K562 (cell line): ENCODE data around the gene TEX13B. TPM values are rescaled to one million over a fixed set of nuclear protein-coding genes. Genes with fewer than 3 reads are reported as not detected.

Experiments
- ATAC-seq: fragments of 200-7000 bp; cut with Tn5 transposase; 3 replicates; pipeline ENCODE4 v1.9.1; 2020; ENCODE audit warnings: moderate library complexity
- BruUV-seq: library from RNA; stranded (reverse); fragments of 400-500 nt; replicated peaks from 2 replicates; lab custom pipeline; 2021; lab: Mats Ljungman, UMichigan
- CTCF ChIA-PET: fragments of 300-600 bp; formaldehyde crosslinking; extraction: SDS; loops from one replicate; lab custom pipeline; 2021; ENCODE audit warnings: low intra/inter-chr PET ratio; lab: Yijun Ruan, JAX
- POLR2A ChIA-PET: fragments of 300-600, 350-650 bp; sonication (Branson Sonifier 250); formaldehyde crosslinking; extraction: SDS; loops from one replicate; lab custom pipeline; 2021; ENCODE audit warnings: antibody characterized with exemption, inconsistent platforms; lab: Yijun Ruan, JAX
- DNase-seq, 4 experiments: peaks; one replicate each; pipeline versions ENCODE4 v3.0.0 to v3.0.0-alpha.2; 2011 to 2018; ENCODE audit warnings: low spot score in 3 of 4, mixed read lengths in 3 of 4; ENCODE audit errors: extremely low read depth in 1 of 4
- FAIRE-seq: peaks from 2 replicates; lab custom pipeline; 2011; peaks lifted over from hg19 to GRCh38; lab: Jason Lieb, UNC
- H2AFZ ChIP-seq: 2 replicates; pipeline ENCODE4 v1.6.0; 2011; ENCODE audit warnings: low read depth, low read length, control low read depth, inconsistent platforms
- H3K27ac ChIP-seq: fragments of 200-600 bp; 3 replicates; pipeline ENCODE4 v1.8.0; 2011; ENCODE audit warnings: low read depth, mild to moderate bottlenecking, control low read depth, inconsistent platforms, low read length, moderate library complexity, mixed read lengths; ENCODE audit errors: extremely low read depth
- H3K27me3 ChIP-seq, 2 experiments: fragments of 300-600 bp in 1 of 2; 2 replicates in 1 of 2; 3 replicates in 1 of 2; pipeline versions ENCODE4 v1.6.0 to v1.8.0; 2011; ENCODE audit warnings: inconsistent platforms in 2 of 2, low read length in 2 of 2, mild to moderate bottlenecking in 1 of 2, mixed read lengths in 1 of 2, moderate library complexity in 1 of 2; ENCODE audit not compliant: control insufficient read depth in 2 of 2, insufficient read depth in 2 of 2
- H3K36me3 ChIP-seq: fragments of 300-600 bp; 3 replicates; pipeline ENCODE4 v1.8.0; 2011; ENCODE audit warnings: mild to moderate bottlenecking, low read length, inconsistent platforms; ENCODE audit not compliant: control insufficient read depth, insufficient read depth
- H3K4me1 ChIP-seq, 2 experiments: fragments of 200-600 bp in 1 of 2; replicated peaks in 1 of 2; 2 replicates in 1 of 2; 3 replicates in 1 of 2; pipeline versions ENCODE4 v1.5.1 to v1.8.0; 2011; ENCODE audit warnings: inconsistent platforms in 2 of 2, low read length in 2 of 2, mild to moderate bottlenecking in 1 of 2, mixed read lengths in 1 of 2, moderate library complexity in 1 of 2; ENCODE audit not compliant: control insufficient read depth in 2 of 2, insufficient read depth in 2 of 2
- H3K4me2 ChIP-seq: 2 replicates; pipeline ENCODE4 v1.6.1; 2011; ENCODE audit warnings: low read length, control low read depth, inconsistent platforms, mixed read lengths; ENCODE audit not compliant: insufficient read depth
- H3K4me3 ChIP-seq: fragments of 200-600 bp; sonication (generic), shearing (Covaris generic); 2 replicates; pipeline ENCODE4 v1.5.1; 2016; ENCODE audit warnings: control low read depth, inconsistent platforms
- H3K79me2 ChIP-seq: fragments of 200-600 bp; 3 replicates; pipeline ENCODE4 v1.8.0; 2011; ENCODE audit warnings: low read length, inconsistent platforms; ENCODE audit not compliant: control insufficient read depth, insufficient read depth
- H3K9ac ChIP-seq, 2 experiments: 2 replicates each; pipeline versions ENCODE4 v1.6.0 to v1.6.1; 2011; ENCODE audit warnings: low read depth in 2 of 2, low read length in 2 of 2, control low read depth in 1 of 2, inconsistent platforms in 1 of 2, mild to moderate bottlenecking in 1 of 2, mixed read lengths in 1 of 2; ENCODE audit not compliant: insufficient read depth in 1 of 2
- H3K9me1 ChIP-seq: one replicate; pipeline ENCODE4 v1.6.0; 2011; ENCODE audit warnings: inconsistent platforms, mild to moderate bottlenecking, low read length, moderate library complexity; ENCODE audit not compliant: control insufficient read depth, insufficient read depth
- H3K9me3 ChIP-seq: replicated peaks from 2 replicates; pipeline ENCODE4 v1.5.1; 2011; ENCODE audit warnings: low read depth, low read length, inconsistent platforms; ENCODE audit not compliant: control insufficient read depth, insufficient read depth
- H4K20me1 ChIP-seq: replicated peaks from 2 replicates; pipeline ENCODE4 v1.6.1; 2011; ENCODE audit warnings: low read length, inconsistent platforms, mixed read lengths; ENCODE audit not compliant: control insufficient read depth, insufficient read depth
- CBX2 ChIP-seq: fragments of 200-600 bp; sonication (generic); IDR thresholded peaks from one replicate; pipeline ENCODE4 v1.6.1; 2012; ENCODE audit warnings: mild to moderate bottlenecking, low read length, inconsistent platforms; ENCODE audit not compliant: insufficient read depth, poor library complexity, severe bottlenecking
- ETS1 ChIP-seq: conservative IDR thresholded peaks from 2 replicates; pipeline ENCODE4 v1.6.1; 2011; ENCODE audit warnings: low read depth, mild to moderate bottlenecking, low read length; ENCODE audit not compliant: control insufficient read depth
- HNRNPUL1 ChIP-seq: fragments of 200-400 bp; formaldehyde crosslinking; IDR thresholded peaks from 2 replicates; pipeline ENCODE4 v1.6.1; 2017; ENCODE audit warnings: low read length
- MED1 ChIP-seq: sonication (generic); formaldehyde crosslinking; IDR thresholded peaks from 2 replicates; pipeline ENCODE4 v1.8.1; 2023; ENCODE audit warnings: missing genetic modification reagents, borderline replicate concordance
- MTA3 ChIP-seq: fragments of 450-650 bp; formaldehyde crosslinking; IDR thresholded peaks from 2 replicates; pipeline ENCODE4 v1.6.1; 2017; ENCODE audit warnings: mild to moderate bottlenecking, borderline replicate concordance
- RBM39 ChIP-seq: fragments of 200-400 bp; formaldehyde crosslinking; optimal IDR thresholded peaks from 2 replicates; pipeline ENCODE3; 2018; ENCODE audit warnings: low read depth, low read length
- SFPQ ChIP-seq: fragments of 200-400 bp; formaldehyde crosslinking; IDR thresholded peaks from 2 replicates; pipeline ENCODE4 v1.6.1; 2017; ENCODE audit warnings: mild to moderate bottlenecking, low read depth, low read length, moderate library complexity
- SOX6 ChIP-seq: fragments of 450-650 bp; IDR thresholded peaks from 2 replicates; pipeline ENCODE4 v1.6.1; 2014; ENCODE audit warnings: mild to moderate bottlenecking
- TAF1 ChIP-seq: IDR thresholded peaks from 2 replicates; pipeline ENCODE4 v1.6.1; 2011; ENCODE audit warnings: mild to moderate bottlenecking, low read length, moderate library complexity; ENCODE audit not compliant: insufficient read depth, control insufficient read depth, severe bottlenecking; ENCODE audit errors: extremely low read depth
- ZBTB34 ChIP-seq: fragments of 250-450 bp; sonication (Bioruptor Pico); IDR thresholded peaks from 2 replicates; pipeline ENCODE4 v1.8.0; 2021; ENCODE audit warnings: mild to moderate bottlenecking, moderate library complexity
- ZNF217 ChIP-seq: sonication (generic); formaldehyde crosslinking; IDR thresholded peaks from 2 replicates; pipeline ENCODE4 v1.8.0; 2022; ENCODE audit warnings: mild to moderate bottlenecking, missing genetic modification reagents
- ZNF445 ChIP-seq: fragments of 250-450 bp; sonication (Bioruptor Pico); IDR thresholded peaks from 2 replicates; pipeline ENCODE4 v1.4.0; 2020; ENCODE audit warnings: low read depth, mild to moderate bottlenecking, moderate library complexity
- ZNF592 ChIP-seq: fragments of 450-650 bp; IDR thresholded peaks from 2 replicates; pipeline ENCODE4 v1.6.1; 2017; ENCODE audit warnings: antibody characterized with exemption, mild to moderate bottlenecking
- WGBS: fragments of 100-300 bp; shearing (Covaris generic); methylation state at CpG from one replicate; pipeline ENCODE4 v1.1.6; 2016; ENCODE audit warnings: low coverage, mixed read lengths; ENCODE audit not compliant: insufficient coverage; ENCODE audit errors: missing lambda C conversion rate; 5-methylcytosine and 5-hydroxymethylcytosine counted together
- in situ Hi-C: fragments of 300-500 bp; cut with MboI; formaldehyde crosslinking; loops from 4 replicates; pipeline ENCODE4 v1.15.0; 2018; ENCODE audit warnings: inconsistent platforms, mixed read lengths
- intact Hi-C: fragments of 100-400 bp; cut with micrococcal nuclease; formaldehyde crosslinking; loops from 2 replicates; pipeline ENCODE4 v1.14.2; 2022
- polyA plus RNA-seq, 8 experiments: library from polyadenylated mRNA; depleted of rRNA in 4 of 8; stranded (reverse) in 5 of 8; unstranded in 3 of 8; fragments of >200 nt; fragmentation: Nextera tagmentation in 2 of 8; fragmentation: Illumina TruSeq in 1 of 8; extraction: Ambion mirVana in 2 of 8; extraction: Trizol in 1 of 8; gene quantifications; 2 replicates each; pipeline versions ENCODE4 v1.2.1 to v1.2.3, GENCODE V29; 2011 to 2014; ENCODE audit warnings: inconsistent platforms in 1 of 8, missing spikeins in 1 of 8
- total RNA-seq, 7 experiments: library from RNA; depleted of rRNA in 6 of 7; stranded (reverse); fragments of >200 nt in 6 of 7; fragmentation: Illumina TruSeq in 2 of 7; extraction: Trizol in 2 of 7; gene quantifications; 2 replicates each; pipeline versions ENCODE4 v1.2.1 to v1.2.3, GENCODE V29; 2011 to 2021; ENCODE audit warnings: low replicate concordance in 1 of 7

The TEX13B gene
- total and polyA plus RNA-seq, 9 of the 15 experiments (the other 6 are each of a cell fraction or from before 2014, with no cell fraction given), result not detected

GRCh38 chrX:108025954-108026600, 43.9 kb upstream of the TEX13B start:
- DNase-seq, result no peak
- H3K27me3 ChIP-seq, result no peaks in the 10 kb centered on the region
- FAIRE-seq, result no peak
- no peaks in the 10 kb centered on the region for H3K9me1 ChIP-seq
- in situ Hi-C loops, result no loop called here
- no peak for ATAC-seq
- no peak overlapping the region for H3K4me2 ChIP-seq
- no peaks in the 10 kb centered on the region for H4K20me1 ChIP-seq
- ChIA-PET POLR2A (no interaction called here), CTCF (no interaction called here)
- no TSS peak for BruUV-seq
- no peak overlapping the region for H2AFZ ChIP-seq
- intact Hi-C loops, result loop anchor here (10.0 kb wide), 1 partner anchor 509 kb away; no protein-coding TSS in a partner anchor
- no peak overlapping the region for H3K27ac ChIP-seq
- 3% methylated on average over 2 of the region's 2 CpGs for WGBS
- no peaks in the 10 kb centered on the region for H3K9me3 ChIP-seq
- no peak overlapping the region for H3K4me3 ChIP-seq
- H3K36me3 ChIP-seq, result no peaks in the 10 kb centered on the region
- TF ChIP-seq TAF1 (no peak), ETS1 (no peak), SOX6 (no peak), RBM39 (no peak), SFPQ (no peak), ZBTB34 (CRISPR knock-in tag) (no peak), MTA3 (no peak), CBX2 (no peak), HNRNPUL1 (no peak), ZNF217 (CRISPR knock-in tag) (no peak), ZNF592 (no peak), MED1 (CRISPR knock-in tag) (no peak), ZNF445 (CRISPR knock-in tag) (no peak)
- H3K79me2 ChIP-seq, result no peaks in the 10 kb centered on the region
- H3K4me1 ChIP-seq, result no peaks in the 10 kb centered on the region
- H3K9ac ChIP-seq, result no peak overlapping the region
